ENCODE data around the gene CTDSP1.

Gene CTDSP1

GRCh38 chr2:218422403-218423086 lies 22.9 kb downstream of the CTDSP1 start:
- no peak for ATAC-seq
- Mint-ChIP-seq H3K9me3 (no peaks in the 10 kb centered on the region), H3K4me1 (no peaks in the 10 kb centered on the region), H3K4me3 (no peak overlapping the region), H3K27me3 (peaks cover 14% of the 10 kb centered on the region), H3K36me3 (no peaks in the 10 kb centered on the region), H3K27ac (no peak overlapping the region)

- Mint-ChIP-seq H3K27ac (no peak overlapping the region), H3K9me3 (no peaks in the 10 kb centered on the region), H3K4me3 (no peak overlapping the region), H3K4me1 (no peaks in the 10 kb centered on the region), H3K36me3 (no peaks in the 10 kb centered on the region), H3K27me3 (peaks cover 18% of the 10 kb centered on the region)
- no peak for ATAC-seq
These were observed 23.9 kb downstream of the CTDSP1 start for GRCh38 chr2:218423584-218423983.

GRCh38 chr2:218425531-218425930 lies 25.9 kb downstream of the CTDSP1 start:
- Mint-ChIP-seq H3K27ac (no peak overlapping the region), H3K4me3 (no peak overlapping the region), H3K4me1 (no peaks in the 10 kb centered on the region), H3K9me3 (no peaks in the 10 kb centered on the region), H3K27me3 (peaks cover 36% of the 10 kb centered on the region), H3K36me3 (no peaks in the 10 kb centered on the region)
- no peak for ATAC-seq

GRCh38 chr2:218427741-218428140 lies 28.1 kb downstream of the CTDSP1 start:
- H3K4me1 Mint-ChIP-seq = no peaks in the 10 kb centered on the region
- peaks cover 30% of the 10 kb centered on the region for H3K27me3 Mint-ChIP-seq
- no peaks in the 10 kb centered on the region for H3K9me3 Mint-ChIP-seq
- H3K27ac Mint-ChIP-seq = no peak overlapping the region
- no peak for ATAC-seq
- H3K4me3 Mint-ChIP-seq = no peak overlapping the region
- H3K36me3 Mint-ChIP-seq = no peaks in the 10 kb centered on the region

GRCh38 chr2:218428846-218429558 lies 29.3 kb downstream of the CTDSP1 start:
- Mint-ChIP-seq H3K4me1 (no peaks in the 10 kb centered on the region), H3K9me3 (no peaks in the 10 kb centered on the region), H3K27me3 (peaks cover 30% of the 10 kb centered on the region), H3K4me3 (no peak overlapping the region), H3K27ac (no peak overlapping the region), H3K36me3 (no peaks in the 10 kb centered on the region)
- ATAC-seq = no peak

- no peaks in the 10 kb centered on the region for H3K9me3 Mint-ChIP-seq
- H3K27ac Mint-ChIP-seq = no peak overlapping the region
- no peak overlapping the region for H3K4me3 Mint-ChIP-seq
- peaks cover 30% of the 10 kb centered on the region for H3K27me3 Mint-ChIP-seq
- H3K36me3 Mint-ChIP-seq = no peaks in the 10 kb centered on the region
- ATAC-seq = no peak
- H3K4me1 Mint-ChIP-seq = no peaks in the 10 kb centered on the region
These were observed 30.4 kb downstream of the CTDSP1 start for GRCh38 chr2:218429911-218430692.

- Mint-ChIP-seq H3K4me1 (no peaks in the 10 kb centered on the region), H3K27ac (no peak overlapping the region), H3K36me3 (no peaks in the 10 kb centered on the region), H3K4me3 (no peak overlapping the region), H3K9me3 (no peaks in the 10 kb centered on the region), H3K27me3 (peaks cover 30% of the 10 kb centered on the region)
- ATAC-seq = no peak
These were observed 31.1 kb downstream of the CTDSP1 start for GRCh38 chr2:218430721-218431120.

GRCh38 chr2:218431878-218432277 lies 32.2 kb downstream of the CTDSP1 start:
- ATAC-seq = no peak
- no peaks in the 10 kb centered on the region for H3K4me1 Mint-ChIP-seq
- H3K27ac Mint-ChIP-seq = no peak overlapping the region
- no peaks in the 10 kb centered on the region for H3K9me3 Mint-ChIP-seq
- H3K4me3 Mint-ChIP-seq = no peak overlapping the region
- H3K36me3 Mint-ChIP-seq = no peaks in the 10 kb centered on the region
- H3K27me3 Mint-ChIP-seq = peaks cover 30% of the 10 kb centered on the region

GRCh38 chr2:218432676-218433365 lies 33.2 kb downstream of the CTDSP1 start:
- ATAC-seq = no peak
- no peak overlapping the region for H3K27ac Mint-ChIP-seq
- peaks cover under 1% of the 10 kb centered on the region for H3K4me1 Mint-ChIP-seq
- peaks cover 25% of the 10 kb centered on the region for H3K27me3 Mint-ChIP-seq
- no peaks in the 10 kb centered on the region for H3K36me3 Mint-ChIP-seq
- no peaks in the 10 kb centered on the region for H3K9me3 Mint-ChIP-seq
- no peak overlapping the region for H3K4me3 Mint-ChIP-seq

GRCh38 chr2:218434456-218434855 lies 34.8 kb downstream of the CTDSP1 start:
- Mint-ChIP-seq H3K27me3 (peaks cover 15% of the 10 kb centered on the region), H3K36me3 (no peaks in the 10 kb centered on the region), H3K4me3 (no peak overlapping the region), H3K9me3 (no peaks in the 10 kb centered on the region), H3K27ac (no peak overlapping the region), H3K4me1 (peaks cover 14% of the 10 kb centered on the region)
- no peak for ATAC-seq

- Mint-ChIP-seq H3K36me3 (no peaks in the 10 kb centered on the region), H3K9me3 (no peaks in the 10 kb centered on the region), H3K4me3 (no peak overlapping the region), H3K4me1 (peaks cover 19% of the 10 kb centered on the region), H3K27ac (no peak overlapping the region), H3K27me3 (peaks cover 7% of the 10 kb centered on the region)
- no peak for ATAC-seq
These were observed 35.6 kb downstream of the CTDSP1 start for GRCh38 chr2:218435003-218435982.

GRCh38 chr2:218436992-218437391 lies 37.3 kb downstream of the CTDSP1 start:
- H3K4me1 Mint-ChIP-seq = peaks cover 19% of the 10 kb centered on the region
- H3K27me3 Mint-ChIP-seq = no peaks in the 10 kb centered on the region
- ATAC-seq = no peak
- H3K27ac Mint-ChIP-seq = no peak overlapping the region
- H3K9me3 Mint-ChIP-seq = no peaks in the 10 kb centered on the region
- no peaks in the 10 kb centered on the region for H3K36me3 Mint-ChIP-seq
- no peak overlapping the region for H3K4me3 Mint-ChIP-seq

GRCh38 chr2:218437969-218438368 lies 38.3 kb downstream of the CTDSP1 start:
- H3K4me1 Mint-ChIP-seq = peaks cover 19% of the 10 kb centered on the region
- H3K27ac Mint-ChIP-seq = peak overlapping the region; percentile 3

GRCh38 chr2:218438596-218438995 lies 38.9 kb downstream of the CTDSP1 start:
- Mint-ChIP-seq H3K4me3 (no peak overlapping the region), H3K9me3 (no peaks in the 10 kb centered on the region), H3K27me3 (no peaks in the 10 kb centered on the region)

More at GRCh38 chr2:218437969-218438368, 38.3 kb downstream of the CTDSP1 start:
- H3K27me3 Mint-ChIP-seq = no peaks in the 10 kb centered on the region
- no peak overlapping the region for H3K4me3 Mint-ChIP-seq
- no peak for ATAC-seq
- H3K9me3 Mint-ChIP-seq = no peaks in the 10 kb centered on the region
- no peaks in the 10 kb centered on the region for H3K36me3 Mint-ChIP-seq

More at GRCh38 chr2:218438596-218438995, 38.9 kb downstream of the CTDSP1 start:
- peaks cover 19% of the 10 kb centered on the region for H3K4me1 Mint-ChIP-seq
- peak overlapping the region; percentile 3 for H3K27ac Mint-ChIP-seq
- ATAC-seq = no peak
- H3K36me3 Mint-ChIP-seq = no peaks in the 10 kb centered on the region

All from stimulated activated memory B cell treated with anti-CD40 and anti-IgM and Interleukin-4, amounts not matched to agents 10 μg/mL and 1 μg/mL and 100 μg/mL, for 72 hours (primary cell).